GM18507 (cell line): ENCODE results near the gene CBY2.
A peak's percentile ranks its signal among the peaks of the same experiment; 100 is the strongest.
"Not testable (repeated sequence)": the region's sequence is repeated elsewhere in the genome, so short reads cannot be mapped to it uniquely, and the experiment has no call there.

Source experiments
- DNase-seq: peaks from one replicate; pipeline ENCODE4 v3.0.0; 2011; ENCODE audit warnings: low read depth; ENCODE audit not compliant: insufficient read length; ENCODE audit errors: extremely low spot score
- FAIRE-seq: peaks from 2 replicates; lab custom pipeline; 2011; peaks lifted over from hg19 to GRCh38; lab: Jason Lieb, UNC

Gene CBY2

GRCh38 chr13:45702088-45702487, at the start of gene CBY2:
Gene CBY2 (plus strand): TSS chr13:45702320. CDS start chr13:45702391, 71 bp downstream.
- FAIRE-seq (peak; percentile 26), DNase-seq (no peak)

- FAIRE-seq (no peak), DNase-seq (no peak)
These were observed 47.3 kb upstream of the CBY2 start for GRCh38 chr13:45654633-45655349.

- DNase-seq = no peak
- no peak for FAIRE-seq
These were observed 43.4 kb upstream of the CBY2 start for GRCh38 chr13:45658586-45659235.

- no peak for DNase-seq
- no peak for FAIRE-seq
These were observed 42.6 kb upstream of the CBY2 start for GRCh38 chr13:45659536-45659935.

GRCh38 chr13:45660458-45660857, 41.7 kb upstream of the CBY2 start:
- not testable (repeated sequence) for FAIRE-seq, DNase-seq

GRCh38 chr13:45662162-45662561, 40.0 kb upstream of the CBY2 start:
- FAIRE-seq (no peak), DNase-seq (no peak)

- not testable (repeated sequence) for DNase-seq, FAIRE-seq
These were observed 39.2 kb upstream of the CBY2 start for GRCh38 chr13:45662903-45663302.

GRCh38 chr13:45669626-45670025, 32.5 kb upstream of the CBY2 start:
- not testable (repeated sequence) for FAIRE-seq, DNase-seq

GRCh38 chr13:45670189-45670885, 31.8 kb upstream of the CBY2 start:
- no peak for FAIRE-seq
- DNase-seq = no peak

GRCh38 chr13:45674908-45675307, 27.2 kb upstream of the CBY2 start:
- FAIRE-seq (no peak), DNase-seq (no peak)

- FAIRE-seq = no peak
- DNase-seq = no peak
These were observed 23.8 kb upstream of the CBY2 start for GRCh38 chr13:45678282-45678681.

- FAIRE-seq (no peak), DNase-seq (no peak)
These were observed 21.0 kb upstream of the CBY2 start for GRCh38 chr13:45681113-45681512.

- DNase-seq (no peak), FAIRE-seq (peak; percentile 5)
These were observed 19.6 kb upstream of the CBY2 start for GRCh38 chr13:45682494-45683008.

- FAIRE-seq (no peak), DNase-seq (no peak)
These were observed 18.4 kb upstream of the CBY2 start for GRCh38 chr13:45683701-45684100.

- FAIRE-seq (no peak), DNase-seq (no peak)
These were observed 13.5 kb upstream of the CBY2 start for GRCh38 chr13:45688577-45688976.

GRCh38 chr13:45690636-45691035, 11.5 kb upstream of the CBY2 start:
- no peak for FAIRE-seq

GRCh38 chr13:45691251-45691650, 10.9 kb upstream of the CBY2 start:
- DNase-seq (no peak), FAIRE-seq (peak; percentile 46)

More at GRCh38 chr13:45690636-45691035, 11.5 kb upstream of the CBY2 start:
- no peak for DNase-seq

- DNase-seq = no peak
- FAIRE-seq = no peak
These were observed 10.5 kb upstream of the CBY2 start for GRCh38 chr13:45691667-45692066.

GRCh38 chr13:45695198-45695730, 6.9 kb upstream of the CBY2 start:
- FAIRE-seq (no peak), DNase-seq (no peak)

- DNase-seq (no peak), FAIRE-seq (peak; percentile 95)
These were observed 5.4 kb upstream of the CBY2 start for GRCh38 chr13:45696610-45697226.
